GM18508 (cell line): ENCODE measurements around the gene UBN1.
"Not testable (repeated sequence)": the region's sequence is repeated elsewhere in the genome, so short reads cannot be mapped to it uniquely, and the experiment has no call there.

ENCODE experiments used
- ATAC-seq: cut with Tn5 transposase; IDR thresholded peaks from one replicate; pipeline ENCODE4 v1.9.1; 2021; ENCODE audit warnings: moderate number of reproducible peaks; ENCODE audit not compliant: insufficient read depth, unreplicated experiment

UBN1 gene

GRCh38 chr16:4882633-4883285 is 35.5 kb downstream of the UBN1 start:
- ATAC-seq: no peak

GRCh38 chr16:4883501-4883900 is 36.2 kb downstream of the UBN1 start:
- ATAC-seq: no peak

GRCh38 chr16:4884209-4884608 is 36.9 kb downstream of the UBN1 start:
- no peak for ATAC-seq

- no peak for ATAC-seq
Measured at GRCh38 chr16:4884972-4885874, 37.9 kb downstream of the UBN1 start.

- ATAC-seq: no peak
Measured at GRCh38 chr16:4886151-4886550, 38.9 kb downstream of the UBN1 start.

- ATAC-seq: no peak
Measured at GRCh38 chr16:4888428-4889135, 41.3 kb downstream of the UBN1 start.

GRCh38 chr16:4890026-4890425 is 42.7 kb downstream of the UBN1 start:
- ATAC-seq: no peak

GRCh38 chr16:4890686-4891085 is 43.4 kb downstream of the UBN1 start:
- no peak for ATAC-seq

- no peak for ATAC-seq
Measured at GRCh38 chr16:4891097-4891885, 44.0 kb downstream of the UBN1 start.

GRCh38 chr16:4891886-4892216 is 44.6 kb downstream of the UBN1 start:
- no peak for ATAC-seq

- ATAC-seq: no peak
Measured at GRCh38 chr16:4892361-4893102, 45.3 kb downstream of the UBN1 start.

GRCh38 chr16:4893103-4893862 is 46.0 kb downstream of the UBN1 start:
- ATAC-seq: no peak

- ATAC-seq: no peak
Measured at GRCh38 chr16:4894276-4895150, 47.2 kb downstream of the UBN1 start.

GRCh38 chr16:4895366-4895765 is 48.1 kb downstream of the UBN1 start:
- ATAC-seq: no peak

GRCh38 chr16:4896761-4897160 is 49.5 kb downstream of the UBN1 start:
- not testable (repeated sequence) for ATAC-seq

- no peak for ATAC-seq
Measured at GRCh38 chr16:4897328-4897727, 50.0 kb downstream of the UBN1 start.

GRCh38 chr16:4898811-4899473 is 51.7 kb downstream of the UBN1 start:
- no peak for ATAC-seq

GRCh38 chr16:4899474-4899846 is 52.2 kb downstream of the UBN1 start:
- ATAC-seq: no peak
